H1 (cell line): Measurements from ENCODE around the gene ARHGEF4. TPM values are rescaled to one million over a fixed set of nuclear protein-coding genes. Genes with fewer than 3 reads are reported as not detected.
A peak's percentile ranks its signal among the peaks of the same experiment; 100 is the strongest.

ENCODE experiments used
- ASH2L ChIP-seq: fragments of 200-600, 300-600 bp; sonication (generic); IDR thresholded peaks from one replicate; pipeline ENCODE4 v1.7.1; 2017; ENCODE audit warnings: low read length
- EGR1 ChIP-seq: IDR thresholded peaks from 2 replicates; pipeline ENCODE4 v1.6.1; 2011; ENCODE audit warnings: low read depth, low read length, borderline replicate concordance
- HDAC2 ChIP-seq, 2 experiments: fragments of 300-600 bp in 1 of 2; sonication (generic) in 1 of 2; IDR thresholded peaks; 2 replicates each; pipeline ENCODE4 v1.6.1; 2011 to 2012; ENCODE audit warnings: low read depth in 2 of 2, low read length in 2 of 2, mild to moderate bottlenecking in 2 of 2, moderate library complexity in 2 of 2, borderline replicate concordance in 1 of 2, inconsistent platforms in 1 of 2
- NANOG ChIP-seq: IDR thresholded peaks from 2 replicates; pipeline ENCODE4 v1.6.1; 2011; ENCODE audit warnings: low read length, low read depth, mild to moderate bottlenecking, inconsistent platforms; ENCODE audit not compliant: insufficient read depth, poor library complexity, severe bottlenecking
- NRF1 ChIP-seq: IDR thresholded peaks from 2 replicates; pipeline ENCODE4 v1.6.1; 2011; ENCODE audit warnings: mild to moderate bottlenecking, low read depth, low read length, improper control_type of control experiment
- SIRT6 ChIP-seq: IDR thresholded peaks from one replicate; pipeline ENCODE4 v1.7.1; 2012; ENCODE audit warnings: low read length, inconsistent platforms
- polyA plus RNA-seq, 7 experiments: library from polyadenylated mRNA; depleted of rRNA in 3 of 7; stranded (reverse) in 5 of 7; unstranded in 2 of 7; fragments of >200 nt in 5 of 7; fragments of 200-250 nt in 2 of 7; gene quantifications; 1 replicate in 5 of 7; 2 replicates in 1 of 7; 4 replicates in 1 of 7; pipeline versions ENCODE4 v1.2.1 to v1.2.3, GENCODE V29; 2011 to 2013; ENCODE audit warnings: missing spikeins in 2 of 7, mixed read lengths in 2 of 7
- total RNA-seq: library from RNA; stranded (reverse); fragmentation: NEBNext Ultra II Directional; extraction: Animal tissue kit (Norgen Biotek cat#: 25700); gene quantifications from 2 replicates; pipeline ENCODE4 v1.2.1, GENCODE V29; 2021
- TF ChIP-seq, protein P1 (sequence below): fragments of 300-600 bp; sonication (generic); IDR thresholded peaks from 2 replicates; pipeline ENCODE4 v1.7.1; 2012; ENCODE audit warnings: low read length, moderate library complexity, mild to moderate bottlenecking, inconsistent platforms; ENCODE audit not compliant: insufficient replicate concordance
- TF ChIP-seq, protein P2 (sequence below): IDR thresholded peaks from 2 replicates; pipeline ENCODE4 v1.6.1; 2012; ENCODE audit warnings: inconsistent platforms

ARHGEF4 gene
- total and polyA plus RNA-seq, 2 of the 8 experiments (the other 6 are each of a cell fraction or from before 2014, with no cell fraction given), result 10.6 to 14.6 TPM

DNA sequence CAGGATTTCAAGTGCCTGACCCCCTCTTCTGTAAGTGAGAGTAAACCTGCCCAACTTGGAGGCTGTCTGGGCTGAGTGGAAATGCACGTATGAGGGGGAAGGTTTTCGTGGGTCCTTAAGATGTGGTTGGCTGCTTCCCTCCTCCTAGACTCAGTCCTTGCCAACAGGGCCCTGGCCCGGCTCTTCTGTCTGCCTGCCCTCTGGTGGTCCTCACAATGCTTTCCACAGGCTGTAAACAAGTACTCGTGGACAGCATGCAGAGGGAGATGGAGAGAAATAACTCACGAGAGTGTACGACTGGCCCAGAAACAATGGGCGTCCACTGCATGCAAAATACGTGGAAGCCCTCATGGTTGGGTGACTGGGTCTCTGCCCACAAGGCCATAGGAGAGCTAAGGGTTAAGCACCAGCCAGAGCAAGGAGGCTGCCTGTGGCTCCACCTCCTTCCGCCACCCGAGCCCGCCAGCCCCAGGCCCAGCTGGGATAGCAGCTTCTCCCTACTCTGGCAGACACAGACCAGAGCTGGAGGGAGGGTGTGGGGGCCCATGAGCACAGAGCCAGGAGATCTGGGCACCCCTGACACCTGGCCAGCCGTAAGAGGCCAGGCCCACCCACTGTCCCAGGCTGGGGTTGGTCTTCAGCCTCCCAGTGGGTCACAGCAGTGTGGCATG is 17.0 kb upstream of the ARHGEF4 start (continued):
- TF ChIP-seq, protein P1, sequence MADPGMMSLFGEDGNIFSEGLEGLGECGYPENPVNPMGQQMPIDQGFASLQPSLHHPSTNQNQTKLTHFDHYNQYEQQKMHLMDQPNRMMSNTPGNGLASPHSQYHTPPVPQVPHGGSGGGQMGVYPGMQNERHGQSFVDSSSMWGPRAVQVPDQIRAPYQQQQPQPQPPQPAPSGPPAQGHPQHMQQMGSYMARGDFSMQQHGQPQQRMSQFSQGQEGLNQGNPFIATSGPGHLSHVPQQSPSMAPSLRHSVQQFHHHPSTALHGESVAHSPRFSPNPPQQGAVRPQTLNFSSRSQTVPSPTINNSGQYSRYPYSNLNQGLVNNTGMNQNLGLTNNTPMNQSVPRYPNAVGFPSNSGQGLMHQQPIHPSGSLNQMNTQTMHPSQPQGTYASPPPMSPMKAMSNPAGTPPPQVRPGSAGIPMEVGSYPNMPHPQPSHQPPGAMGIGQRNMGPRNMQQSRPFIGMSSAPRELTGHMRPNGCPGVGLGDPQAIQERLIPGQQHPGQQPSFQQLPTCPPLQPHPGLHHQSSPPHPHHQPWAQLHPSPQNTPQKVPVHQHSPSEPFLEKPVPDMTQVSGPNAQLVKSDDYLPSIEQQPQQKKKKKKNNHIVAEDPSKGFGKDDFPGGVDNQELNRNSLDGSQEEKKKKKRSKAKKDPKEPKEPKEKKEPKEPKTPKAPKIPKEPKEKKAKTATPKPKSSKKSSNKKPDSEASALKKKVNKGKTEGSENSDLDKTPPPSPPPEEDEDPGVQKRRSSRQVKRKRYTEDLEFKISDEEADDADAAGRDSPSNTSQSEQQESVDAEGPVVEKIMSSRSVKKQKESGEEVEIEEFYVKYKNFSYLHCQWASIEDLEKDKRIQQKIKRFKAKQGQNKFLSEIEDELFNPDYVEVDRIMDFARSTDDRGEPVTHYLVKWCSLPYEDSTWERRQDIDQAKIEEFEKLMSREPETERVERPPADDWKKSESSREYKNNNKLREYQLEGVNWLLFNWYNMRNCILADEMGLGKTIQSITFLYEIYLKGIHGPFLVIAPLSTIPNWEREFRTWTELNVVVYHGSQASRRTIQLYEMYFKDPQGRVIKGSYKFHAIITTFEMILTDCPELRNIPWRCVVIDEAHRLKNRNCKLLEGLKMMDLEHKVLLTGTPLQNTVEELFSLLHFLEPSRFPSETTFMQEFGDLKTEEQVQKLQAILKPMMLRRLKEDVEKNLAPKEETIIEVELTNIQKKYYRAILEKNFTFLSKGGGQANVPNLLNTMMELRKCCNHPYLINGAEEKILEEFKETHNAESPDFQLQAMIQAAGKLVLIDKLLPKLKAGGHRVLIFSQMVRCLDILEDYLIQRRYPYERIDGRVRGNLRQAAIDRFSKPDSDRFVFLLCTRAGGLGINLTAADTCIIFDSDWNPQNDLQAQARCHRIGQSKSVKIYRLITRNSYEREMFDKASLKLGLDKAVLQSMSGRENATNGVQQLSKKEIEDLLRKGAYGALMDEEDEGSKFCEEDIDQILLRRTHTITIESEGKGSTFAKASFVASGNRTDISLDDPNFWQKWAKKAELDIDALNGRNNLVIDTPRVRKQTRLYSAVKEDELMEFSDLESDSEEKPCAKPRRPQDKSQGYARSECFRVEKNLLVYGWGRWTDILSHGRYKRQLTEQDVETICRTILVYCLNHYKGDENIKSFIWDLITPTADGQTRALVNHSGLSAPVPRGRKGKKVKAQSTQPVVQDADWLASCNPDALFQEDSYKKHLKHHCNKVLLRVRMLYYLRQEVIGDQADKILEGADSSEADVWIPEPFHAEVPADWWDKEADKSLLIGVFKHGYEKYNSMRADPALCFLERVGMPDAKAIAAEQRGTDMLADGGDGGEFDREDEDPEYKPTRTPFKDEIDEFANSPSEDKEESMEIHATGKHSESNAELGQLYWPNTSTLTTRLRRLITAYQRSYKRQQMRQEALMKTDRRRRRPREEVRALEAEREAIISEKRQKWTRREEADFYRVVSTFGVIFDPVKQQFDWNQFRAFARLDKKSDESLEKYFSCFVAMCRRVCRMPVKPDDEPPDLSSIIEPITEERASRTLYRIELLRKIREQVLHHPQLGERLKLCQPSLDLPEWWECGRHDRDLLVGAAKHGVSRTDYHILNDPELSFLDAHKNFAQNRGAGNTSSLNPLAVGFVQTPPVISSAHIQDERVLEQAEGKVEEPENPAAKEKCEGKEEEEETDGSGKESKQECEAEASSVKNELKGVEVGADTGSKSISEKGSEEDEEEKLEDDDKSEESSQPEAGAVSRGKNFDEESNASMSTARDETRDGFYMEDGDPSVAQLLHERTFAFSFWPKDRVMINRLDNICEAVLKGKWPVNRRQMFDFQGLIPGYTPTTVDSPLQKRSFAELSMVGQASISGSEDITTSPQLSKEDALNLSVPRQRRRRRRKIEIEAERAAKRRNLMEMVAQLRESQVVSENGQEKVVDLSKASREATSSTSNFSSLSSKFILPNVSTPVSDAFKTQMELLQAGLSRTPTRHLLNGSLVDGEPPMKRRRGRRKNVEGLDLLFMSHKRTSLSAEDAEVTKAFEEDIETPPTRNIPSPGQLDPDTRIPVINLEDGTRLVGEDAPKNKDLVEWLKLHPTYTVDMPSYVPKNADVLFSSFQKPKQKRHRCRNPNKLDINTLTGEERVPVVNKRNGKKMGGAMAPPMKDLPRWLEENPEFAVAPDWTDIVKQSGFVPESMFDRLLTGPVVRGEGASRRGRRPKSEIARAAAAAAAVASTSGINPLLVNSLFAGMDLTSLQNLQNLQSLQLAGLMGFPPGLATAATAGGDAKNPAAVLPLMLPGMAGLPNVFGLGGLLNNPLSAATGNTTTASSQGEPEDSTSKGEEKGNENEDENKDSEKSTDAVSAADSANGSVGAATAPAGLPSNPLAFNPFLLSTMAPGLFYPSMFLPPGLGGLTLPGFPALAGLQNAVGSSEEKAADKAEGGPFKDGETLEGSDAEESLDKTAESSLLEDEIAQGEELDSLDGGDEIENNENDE, result no peak
- TF ChIP-seq, protein P2, sequence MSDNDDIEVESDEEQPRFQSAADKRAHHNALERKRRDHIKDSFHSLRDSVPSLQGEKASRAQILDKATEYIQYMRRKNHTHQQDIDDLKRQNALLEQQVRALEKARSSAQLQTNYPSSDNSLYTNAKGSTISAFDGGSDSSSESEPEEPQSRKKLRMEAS, result peak; percentile 5; the same call in 1 of the 2 replicates
- TF ChIP-seq EGR1 (no peak), NANOG (no peak), ASH2L (no peak), NRF1 (no peak), SIRT6 (no peak), HDAC2 (IDR thresholded peaks at IDR 0.05; ENCODE audit: borderline replicate concordance in 1 of 2, low read depth in 2 of 2, low read length in 2 of 2) (no peak)
